Measurements from ENCODE around the gene BTD. TPM values are rescaled to one million over a fixed set of nuclear protein-coding genes. Genes with fewer than 3 reads are reported as not detected.

BTD gene
- 9.2 and 12.5 TPM in 2 replicates for total RNA-seq

GRCh38 chr3:15601399-15602145 lies at the start of gene BTD, which contains the start of gene HACL1:
Gene BTD, plus strand, starts transcription at chr3:15601745. Its CDS starts 33,695 bp downstream, at chr3:15635440.
Gene HACL1, minus strand, starts transcription at chr3:15601569. Its CDS starts 106 bp downstream, at chr3:15601463.

Other genes with a start within 250 kb of the BTD start
- 14.2 and 19.7 TPM in 2 replicates for gene METTL6, start 174.2 kb upstream of the BTD start, total RNA-seq
- 12.4 and 21.6 TPM in 2 replicates for gene EAF1, start 174.1 kb upstream of the BTD start, total RNA-seq
- 0.21 TPM in 1 of 2 replicates, not detected in the other for gene COLQ, start 80.0 kb upstream of the BTD start, total RNA-seq
- gene HACL1, start 176 bp upstream of the BTD start, total RNA-seq: 12.2 and 14.3 TPM in 2 replicates
- 20.2 and 20.3 TPM in 2 replicates for gene ANKRD28, start 196.2 kb downstream of the BTD start, total RNA-seq